ENCODE results near the gene TPD52L2. TPM values are rescaled to one million over a fixed set of nuclear protein-coding genes. Genes with fewer than 3 reads are reported as not detected.

Gene TPD52L2
- total and polyA plus RNA-seq, 7 donors, result 71.7 to 109 (median 84.7) TPM

GRCh38 chr20:63881451-63882226, 16.6 kb downstream of the TPD52L2 start:
- peaks cover 17 to 78% (median 38%) of the 10 kb centered on the region in 4 donors for H3K36me3 ChIP-seq
- intact Hi-C loops (cut with DNase I), result no loop called here
- DNase-seq, result no peak
- no peaks in the 10 kb centered on the region for H3K9me3 ChIP-seq
- no peak overlapping the region for H3K27ac ChIP-seq
- H3K27me3 ChIP-seq, result no peaks in the 10 kb centered on the region
- 83 to 90% methylated on average over 19 of the region's 19 CpGs for WGBS, 2 donors
- no peak overlapping the region for H3K4me3 ChIP-seq
- TF ChIP-seq POLR2AphosphoS5 (IDR thresholded peaks at IDR 0.05) (no peak), EP300 (IDR thresholded peaks at IDR 0.05) (no peak), POLR2A (IDR thresholded peaks at IDR 0.05) (no peak)
- TF ChIP-seq, protein P1, sequence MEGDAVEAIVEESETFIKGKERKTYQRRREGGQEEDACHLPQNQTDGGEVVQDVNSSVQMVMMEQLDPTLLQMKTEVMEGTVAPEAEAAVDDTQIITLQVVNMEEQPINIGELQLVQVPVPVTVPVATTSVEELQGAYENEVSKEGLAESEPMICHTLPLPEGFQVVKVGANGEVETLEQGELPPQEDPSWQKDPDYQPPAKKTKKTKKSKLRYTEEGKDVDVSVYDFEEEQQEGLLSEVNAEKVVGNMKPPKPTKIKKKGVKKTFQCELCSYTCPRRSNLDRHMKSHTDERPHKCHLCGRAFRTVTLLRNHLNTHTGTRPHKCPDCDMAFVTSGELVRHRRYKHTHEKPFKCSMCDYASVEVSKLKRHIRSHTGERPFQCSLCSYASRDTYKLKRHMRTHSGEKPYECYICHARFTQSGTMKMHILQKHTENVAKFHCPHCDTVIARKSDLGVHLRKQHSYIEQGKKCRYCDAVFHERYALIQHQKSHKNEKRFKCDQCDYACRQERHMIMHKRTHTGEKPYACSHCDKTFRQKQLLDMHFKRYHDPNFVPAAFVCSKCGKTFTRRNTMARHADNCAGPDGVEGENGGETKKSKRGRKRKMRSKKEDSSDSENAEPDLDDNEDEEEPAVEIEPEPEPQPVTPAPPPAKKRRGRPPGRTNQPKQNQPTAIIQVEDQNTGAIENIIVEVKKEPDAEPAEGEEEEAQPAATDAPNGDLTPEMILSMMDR (IDR thresholded peaks at IDR 0.05), result no peak
- no peaks in the 10 kb centered on the region for H3K4me1 ChIP-seq

- H3K4me3 ChIP-seq, result no peak overlapping the region
- H3K27me3 ChIP-seq, result no peaks in the 10 kb centered on the region
- WGBS, 2 donors, result 88 to 94% methylated on average over 28 of the region's 28 CpGs
- H3K4me1 ChIP-seq, result no peaks in the 10 kb centered on the region
- no peak for TF ChIP-seq POLR2AphosphoS5 (IDR thresholded peaks at IDR 0.05)
- TF ChIP-seq EP300 (IDR thresholded peaks at IDR 0.05), result no peak
- no peaks in the 10 kb centered on the region for H3K9me3 ChIP-seq
- H3K36me3 ChIP-seq, result peaks cover 20 to 79% (median 39%) of the 10 kb centered on the region in 4 donors
- H3K27ac ChIP-seq, result no peak overlapping the region
- intact Hi-C loops (cut with DNase I), result no loop called here
- no peak for DNase-seq
Observed at GRCh38 chr20:63882257-63883200, 17.5 kb downstream of the TPD52L2 start.

DNA sequence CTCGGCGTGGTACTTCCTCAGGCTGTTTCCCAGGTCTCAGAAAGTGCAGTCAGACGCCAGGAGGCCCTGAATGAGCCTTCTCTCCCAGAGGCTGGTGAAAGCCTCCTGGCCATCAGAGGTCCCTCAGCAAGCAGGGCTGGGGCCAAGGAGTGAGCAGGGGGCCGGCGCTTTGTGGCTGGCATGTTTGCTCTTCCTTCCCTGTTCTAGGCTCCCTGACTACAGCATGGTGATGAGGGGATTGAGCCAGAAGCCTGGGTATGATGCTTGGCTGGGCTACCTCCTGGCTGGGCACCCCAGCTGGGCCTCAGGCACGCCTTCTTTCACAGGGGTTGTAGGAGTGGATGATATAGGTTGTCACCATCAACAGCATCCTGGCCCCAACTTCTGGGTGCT, 18.1 kb downstream of the TPD52L2 start:
- intact Hi-C loops (cut with DNase I), result no loop called here
- WGBS, 2 donors, result 92 to 93% methylated on average over 6 of the region's 6 CpGs
- Histone ChIP-seq H3K27me3 (no peaks in the 10 kb centered on the region), H3K4me1 (no peaks in the 10 kb centered on the region), H3K27ac (no peak overlapping the region), H3K36me3 (peaks cover 22 to 79% (median 42%) of the 10 kb centered on the region in 4 donors), H3K4me3 (no peak overlapping the region), H3K9me3 (no peaks in the 10 kb centered on the region)
- no peak for TF ChIP-seq POLR2A (IDR thresholded peaks at IDR 0.05)
- no peak for TF ChIP-seq EP300 (IDR thresholded peaks at IDR 0.05)
- no peak for TF ChIP-seq POLR2AphosphoS5 (IDR thresholded peaks at IDR 0.05)
- TF ChIP-seq, protein P1 (IDR thresholded peaks at IDR 0.05), result no peak
- DNase-seq, result no peak

GRCh38 chr20:63884506-63885263, 19.6 kb downstream of the TPD52L2 start:
- TF ChIP-seq POLR2A (IDR thresholded peaks at IDR 0.05) (no peak), EP300 (IDR thresholded peaks at IDR 0.05) (no peak), POLR2AphosphoS5 (IDR thresholded peaks at IDR 0.05) (no peak)
- TF ChIP-seq, protein P1 (IDR thresholded peaks at IDR 0.05), result no peak
- no peak overlapping the region for H3K27ac ChIP-seq
- intact Hi-C loops (cut with DNase I), result no loop called here
- no peak overlapping the region for H3K4me3 ChIP-seq
- no peaks in the 10 kb centered on the region for H3K4me1 ChIP-seq
- DNase-seq, result no peak
- WGBS, 2 donors, result 89 to 90% methylated on average over 21 of the region's 21 CpGs
- H3K36me3 ChIP-seq, result peaks cover 22 to 83% (median 49%) of the 10 kb centered on the region in 4 donors
- no peaks in the 10 kb centered on the region for H3K27me3 ChIP-seq
- no peaks in the 10 kb centered on the region for H3K9me3 ChIP-seq
